ENCODE results near the gene LPAR1. TPM values are rescaled to one million over a fixed set of nuclear protein-coding genes. Genes with fewer than 3 reads are reported as not detected.

Gene LPAR1
- total and polyA plus RNA-seq, 2 donors (not counting 1 experiment from before 2014, with no cell fraction given) = 0.06 TPM; not detected in 1

GRCh38 chr9:110942522-110942921 is 95.7 kb downstream of the LPAR1 start:
- no peaks in the 10 kb centered on the region for H3K36me3 ChIP-seq (replicated peaks in 1 of 2; ENCODE audit: control extremely low read depth in 1 of 2, control insufficient read depth in 1 of 2, extremely low read depth in 1 of 2, insufficient read depth in 2 of 2, low read length in 1 of 2)
- ATAC-seq (ENCODE audit: low read depth) = no peak
- no peak for TF ChIP-seq CTCF (IDR thresholded peaks at IDR 0.05)
- no peak for TF ChIP-seq EZH2 (IDR thresholded peaks at IDR 0.05; ENCODE audit: borderline replicate concordance, insufficient read depth, low read depth, low read length, poor library complexity, severe bottlenecking)

GRCh38 chr9:110940951-110941557 is 97.2 kb downstream of the LPAR1 start:
- DNase-seq (no peak), ATAC-seq (ENCODE audit: low read depth) (no peak)
- intact Hi-C loops (cut with micrococcal nuclease) = no loop called here
- H3K4me3 Mint-ChIP-seq = no peak overlapping the region
- no peak overlapping the region for H3K4me3 ChIP-seq (ENCODE audit: control extremely low read depth in 1 of 5, extremely low read depth in 1 of 5, insufficient read depth in 1 of 5, low read depth in 2 of 5, low read length in 4 of 5)
- no peak overlapping the region for H3K4me2 ChIP-seq (replicated peaks; ENCODE audit: low read depth, low read length, poor library complexity, severe bottlenecking)
- H3K27me3 ChIP-seq (replicated peaks in 1 of 4; ENCODE audit: control extremely low read depth in 1 of 4, control insufficient read depth in 3 of 4, insufficient read depth in 4 of 4, low read length in 3 of 4) = no peaks in the 10 kb centered on the region
- no peaks in the 10 kb centered on the region for H4K20me1 ChIP-seq (ENCODE audit: control insufficient read depth, insufficient read depth, low read length, poor library complexity, severe bottlenecking)
- TF ChIP-seq EZH2 (IDR thresholded peaks at IDR 0.05; ENCODE audit: borderline replicate concordance, insufficient read depth, low read depth, low read length, poor library complexity, severe bottlenecking) (no peak), CTCF (IDR thresholded peaks at IDR 0.05) (no peak)
- peaks cover 4% of the 10 kb centered on the region for H3K9me3 Mint-ChIP-seq (ENCODE audit: insufficient read depth)
- H3K36me3 ChIP-seq (replicated peaks in 1 of 2; ENCODE audit: control extremely low read depth in 1 of 2, control insufficient read depth in 1 of 2, extremely low read depth in 1 of 2, insufficient read depth in 2 of 2, low read length in 1 of 2) = no peaks in the 10 kb centered on the region
- no peak overlapping the region for H3K27ac Mint-ChIP-seq
- no peaks in the 10 kb centered on the region for H3K9me3 ChIP-seq (ENCODE audit: control extremely low read depth in 1 of 3, control insufficient read depth in 2 of 3, insufficient read depth in 1 of 3, low read length in 2 of 3)
- 96% methylated on average over 5 of the region's 6 CpGs for WGBS (ENCODE audit: insufficient coverage)
- no peak overlapping the region for H3K9ac ChIP-seq (ENCODE audit: low read length)
- POLR2A ChIA-PET = no interaction called here
- no peaks in the 10 kb centered on the region for H3K79me2 ChIP-seq (ENCODE audit: control insufficient read depth, insufficient read depth, low read length)
- H3K27ac ChIP-seq (ENCODE audit: low read length in 2 of 2) = no peak overlapping the region
- no peak overlapping the region for H2AFZ ChIP-seq (ENCODE audit: insufficient read depth, low read depth, low read length, poor library complexity, severe bottlenecking)
- H3K4me1 ChIP-seq (ENCODE audit: control insufficient read depth in 2 of 2, insufficient read depth in 2 of 2, low read length in 2 of 2) = no peaks in the 10 kb centered on the region
- CTCF ChIA-PET = no interaction called here
- H3K27me3 Mint-ChIP-seq = no peaks in the 10 kb centered on the region
- peaks cover 5% of the 10 kb centered on the region for H3K4me1 Mint-ChIP-seq

More at GRCh38 chr9:110942522-110942921, 95.7 kb downstream of the LPAR1 start:
- Histone ChIP-seq H4K20me1 (ENCODE audit: control insufficient read depth, insufficient read depth, low read length, poor library complexity, severe bottlenecking) (no peaks in the 10 kb centered on the region), H3K4me3 (ENCODE audit: control extremely low read depth in 1 of 5, extremely low read depth in 1 of 5, insufficient read depth in 1 of 5, low read depth in 2 of 5, low read length in 4 of 5) (no peak overlapping the region), H3K4me2 (replicated peaks; ENCODE audit: low read depth, low read length, poor library complexity, severe bottlenecking) (no peak overlapping the region), H3K27ac (ENCODE audit: low read length in 2 of 2) (no peak overlapping the region), H3K9ac (ENCODE audit: low read length) (no peak overlapping the region), H3K4me1 (ENCODE audit: control insufficient read depth in 2 of 2, insufficient read depth in 2 of 2, low read length in 2 of 2) (no peaks in the 10 kb centered on the region), H3K9me3 (ENCODE audit: control extremely low read depth in 1 of 3, control insufficient read depth in 2 of 3, insufficient read depth in 1 of 3, low read length in 2 of 3) (no peaks in the 10 kb centered on the region), H3K79me2 (ENCODE audit: control insufficient read depth, insufficient read depth, low read length) (no peaks in the 10 kb centered on the region), H3K27me3 (replicated peaks in 1 of 4; ENCODE audit: control extremely low read depth in 1 of 4, control insufficient read depth in 3 of 4, insufficient read depth in 4 of 4, low read length in 3 of 4) (no peaks in the 10 kb centered on the region), H2AFZ (ENCODE audit: insufficient read depth, low read depth, low read length, poor library complexity, severe bottlenecking) (no peak overlapping the region)
- no peak overlapping the region for H3K4me3 Mint-ChIP-seq
- peaks cover 5% of the 10 kb centered on the region for H3K4me1 Mint-ChIP-seq
- WGBS (ENCODE audit: insufficient coverage) = no CpG with 5 or more reads among the region's 1 CpG
- CTCF ChIA-PET = no interaction called here
- intact Hi-C loops (cut with micrococcal nuclease) = no loop called here
- POLR2A ChIA-PET = no interaction called here
- no peak for DNase-seq
- H3K27me3 Mint-ChIP-seq = no peaks in the 10 kb centered on the region
- H3K27ac Mint-ChIP-seq = no peak overlapping the region
- peaks cover 4% of the 10 kb centered on the region for H3K9me3 Mint-ChIP-seq (ENCODE audit: insufficient read depth)

Data from B cell (primary cell).